OCI-M2 (cell line): ENCODE results near the gene TSPAN11.
"Not testable (repeated sequence)": the region's sequence is repeated elsewhere in the genome, so short reads cannot be mapped to it uniquely, and the experiment has no call there.

Source experiments
- DNase-seq: peaks from one replicate; lab custom pipeline; 2025; ENCODE audit not compliant: unreplicated experiment; lab: John Stamatoyannopoulos, UW

Gene TSPAN11

GRCh38 chr12:31017535-31017934 lies 91.0 kb downstream of the TSPAN11 start:
- no peak for DNase-seq

DNA sequence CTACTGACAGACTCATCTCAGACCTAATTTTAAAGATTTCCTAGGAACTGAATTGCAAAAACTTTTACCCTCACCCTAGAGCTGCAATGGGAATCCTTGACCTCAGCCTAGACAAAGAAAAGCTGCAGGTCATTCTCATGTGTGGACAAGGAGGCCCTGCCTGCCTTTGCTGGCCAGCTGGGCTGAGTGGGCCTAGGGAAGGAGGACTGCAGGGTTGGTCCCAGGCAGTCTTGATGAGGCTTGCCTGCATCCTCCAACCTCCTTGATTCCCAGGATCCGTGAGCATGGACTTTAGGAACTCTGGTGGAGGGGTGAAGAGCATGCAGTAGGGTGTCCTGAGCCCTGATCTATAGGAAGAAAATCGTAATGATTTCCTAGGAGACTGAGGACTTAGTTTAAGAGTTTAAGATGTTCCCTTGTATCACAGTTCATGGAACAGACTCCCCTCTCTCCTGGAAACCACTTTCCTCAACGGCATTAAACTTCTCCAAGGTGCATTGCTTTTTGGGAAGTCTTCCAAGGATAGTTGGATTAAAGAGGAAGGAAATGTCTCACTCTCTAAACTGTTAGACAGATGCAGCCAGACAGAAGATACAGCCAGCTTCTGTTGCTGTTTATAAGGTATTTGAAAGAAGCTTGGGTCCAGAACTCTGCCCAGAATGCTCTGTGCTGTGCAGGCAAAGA lies 91.7 kb downstream of the TSPAN11 start:
- no peak for DNase-seq

DNA sequence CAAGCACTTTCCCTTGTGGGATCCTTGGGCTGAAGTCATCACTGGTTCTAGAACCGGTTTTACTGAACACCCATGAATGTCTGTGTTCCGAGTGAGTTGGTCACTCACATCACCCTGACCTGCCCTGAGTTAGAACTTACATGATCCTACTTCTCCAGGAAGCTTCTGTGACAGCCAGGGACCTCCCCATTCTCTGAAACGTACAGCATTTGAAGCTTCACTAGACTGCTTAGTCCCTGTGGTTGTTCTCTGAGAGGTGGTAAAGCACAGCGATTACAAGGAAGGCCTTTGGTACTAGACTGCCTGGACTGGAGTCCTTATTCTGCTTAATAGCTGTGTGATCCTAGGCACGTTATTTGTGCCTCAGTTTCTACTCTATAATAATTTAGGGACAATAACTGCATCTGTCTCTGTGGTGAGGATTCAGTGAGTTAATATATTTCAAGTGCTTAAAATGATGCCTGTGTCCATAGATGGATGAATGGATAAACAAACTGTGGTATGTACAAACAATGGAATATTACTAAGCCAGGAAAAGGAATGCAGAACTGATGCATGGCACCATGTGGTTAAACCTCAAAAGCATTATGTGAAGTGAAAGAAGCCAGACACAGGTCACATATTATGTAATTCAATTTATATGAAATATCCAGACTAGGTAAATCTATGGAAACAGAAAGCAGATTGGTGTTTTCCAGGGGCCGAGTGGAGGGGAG lies 92.4 kb downstream of the TSPAN11 start:
- no peak for DNase-seq

- DNase-seq, result no peak
Observed at GRCh38 chr12:31019561-31019960, 93.0 kb downstream of the TSPAN11 start.

- DNase-seq, result no peak
Observed at GRCh38 chr12:31019976-31020375, 93.4 kb downstream of the TSPAN11 start.

DNA sequence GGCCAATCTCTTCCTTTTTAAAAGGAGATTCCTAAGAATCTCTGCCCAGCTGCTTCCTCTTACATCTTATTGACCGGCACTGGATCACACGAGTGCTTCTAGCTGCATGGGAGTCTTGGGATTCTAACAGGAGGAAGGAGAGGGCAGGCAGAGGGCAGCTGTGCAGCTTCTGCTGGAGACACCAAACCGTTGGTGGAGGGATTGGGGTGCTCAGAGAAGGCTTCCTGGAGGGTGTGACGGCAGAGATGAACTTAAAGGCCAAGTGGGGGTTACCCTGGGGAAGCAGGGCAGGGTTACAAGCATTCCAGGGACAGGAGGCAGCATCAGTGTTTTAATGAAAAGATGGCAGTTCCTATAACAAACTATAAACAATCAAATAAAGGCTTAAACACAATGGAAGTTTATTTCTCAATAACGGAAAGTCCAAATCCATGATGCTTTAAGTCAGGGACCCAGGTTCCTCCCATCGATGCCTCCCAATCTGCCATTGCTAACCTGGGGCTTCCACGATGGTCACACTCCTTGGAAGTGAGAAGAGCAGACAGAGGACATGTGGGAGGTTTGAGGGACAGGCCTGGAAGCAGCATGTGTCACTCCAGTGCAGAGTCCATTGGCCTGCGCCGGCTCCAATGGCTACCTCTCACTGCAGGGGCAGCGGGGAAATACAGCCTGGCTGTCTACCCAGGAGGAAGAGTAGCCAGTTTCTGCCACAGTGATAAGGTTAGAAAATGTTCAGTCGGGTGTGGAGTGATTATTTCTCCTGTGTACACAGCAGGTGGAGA lies 94.0 kb downstream of the TSPAN11 start:
- no peak for DNase-seq

DNA sequence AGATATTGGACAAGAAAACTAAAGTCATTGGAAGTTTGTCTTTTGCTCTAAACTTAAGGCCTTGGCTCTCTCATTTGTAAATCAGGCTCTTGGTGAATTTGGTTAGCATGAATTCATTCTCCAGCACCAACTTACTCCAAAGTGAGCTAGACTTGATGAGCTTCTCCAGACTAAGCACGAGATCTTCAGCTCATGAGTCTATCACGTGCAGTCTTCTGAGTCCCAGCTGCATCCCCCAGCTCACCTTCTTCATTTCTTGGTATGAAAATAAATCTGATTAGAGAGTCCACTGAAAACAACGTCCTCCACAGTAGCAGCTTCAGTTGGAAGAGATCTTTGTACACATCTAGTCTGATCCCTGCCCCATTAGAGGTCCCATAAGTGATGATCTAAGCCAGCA lies 94.6 kb downstream of the TSPAN11 start:
- DNase-seq, result no peak

GRCh38 chr12:31021809-31022494 lies 95.4 kb downstream of the TSPAN11 start:
- no peak for DNase-seq

- DNase-seq, result no peak
Observed at GRCh38 chr12:31023271-31023724, 96.8 kb downstream of the TSPAN11 start.

DNA sequence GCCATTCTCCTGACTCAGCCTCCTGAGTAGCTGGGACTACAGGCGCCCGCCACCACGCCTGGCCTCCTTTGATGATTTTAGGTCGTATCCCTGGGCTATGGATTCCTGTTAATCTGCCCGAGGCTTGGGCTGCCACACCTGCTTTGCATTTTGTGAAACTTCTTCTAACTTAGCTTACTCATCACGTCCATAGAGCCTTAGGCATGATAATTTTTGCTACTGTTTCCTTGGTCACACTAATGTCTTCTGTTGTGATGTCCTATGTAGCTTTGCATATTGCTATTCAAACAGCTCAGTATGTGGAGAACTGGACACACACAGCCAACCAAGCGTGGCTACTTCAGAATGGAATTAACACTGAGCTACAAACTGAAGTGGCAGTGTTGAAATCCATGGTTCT lies 99.7 kb downstream of the TSPAN11 start:
- no peak for DNase-seq

DNA sequence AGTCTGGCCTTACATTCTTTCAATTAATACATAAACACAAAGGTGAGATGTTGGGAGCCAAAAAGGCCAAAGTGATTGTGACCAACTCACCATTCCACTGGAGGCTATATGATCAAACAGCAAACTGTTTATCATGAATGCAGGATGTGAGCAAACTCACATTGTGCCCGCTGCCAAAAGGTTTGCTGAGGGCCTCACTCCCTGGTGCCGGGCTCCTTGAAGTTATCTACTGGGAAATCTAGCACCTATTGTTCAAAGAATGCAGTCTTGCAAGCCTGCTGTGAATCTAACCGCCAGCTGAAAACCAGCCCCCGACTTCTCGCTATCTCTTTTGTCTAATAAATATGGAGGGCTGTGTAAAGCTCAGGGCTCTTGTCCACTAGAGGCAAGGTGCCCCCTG lies 100.5 kb downstream of the TSPAN11 start:
- DNase-seq, result not testable (repeated sequence)

- no peak for DNase-seq
Observed at GRCh38 chr12:31029468-31029867, 102.9 kb downstream of the TSPAN11 start.

GRCh38 chr12:31029916-31030562 lies 103.5 kb downstream of the TSPAN11 start:
- DNase-seq, result no peak

DNA sequence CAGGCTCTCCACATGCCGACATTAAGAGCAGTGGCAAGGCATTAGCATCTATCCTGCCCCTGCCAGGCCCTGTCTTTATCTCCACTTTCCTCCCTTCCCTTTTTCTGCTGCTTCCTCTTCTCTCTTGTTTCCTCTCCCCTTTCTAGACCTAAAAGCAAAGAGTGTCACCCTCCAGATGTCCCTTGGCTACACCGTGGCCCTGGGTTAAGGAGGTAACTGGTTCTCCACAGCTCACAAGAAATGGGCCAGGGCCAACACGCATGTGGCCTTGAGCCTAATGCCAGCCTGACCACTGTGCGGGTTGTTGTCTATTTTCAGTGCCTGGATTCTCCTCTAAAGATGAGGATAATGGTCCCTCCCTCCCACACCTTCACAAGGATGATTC lies 105.4 kb downstream of the TSPAN11 start:
- DNase-seq, result no peak

DNA sequence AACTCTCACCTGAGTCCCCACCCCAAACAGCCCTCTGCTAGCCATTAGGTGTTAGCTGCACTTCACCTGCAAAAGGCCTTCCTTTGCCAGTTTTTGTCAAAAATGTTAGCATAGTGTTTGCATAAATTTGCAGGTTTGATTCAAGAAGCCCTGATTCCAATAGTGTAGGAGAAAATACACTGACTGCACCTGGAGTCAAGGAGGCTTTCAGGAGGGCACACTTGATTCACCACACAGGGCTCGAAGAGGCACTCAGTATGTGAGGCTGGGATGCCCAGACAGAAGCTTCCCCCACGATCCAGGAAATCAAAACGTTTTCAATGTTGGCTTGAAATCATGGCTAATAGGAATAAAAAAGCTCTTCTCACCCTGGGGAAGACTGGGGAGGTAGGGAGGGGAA lies 106.6 kb downstream of the TSPAN11 start:
- no peak for DNase-seq

DNA sequence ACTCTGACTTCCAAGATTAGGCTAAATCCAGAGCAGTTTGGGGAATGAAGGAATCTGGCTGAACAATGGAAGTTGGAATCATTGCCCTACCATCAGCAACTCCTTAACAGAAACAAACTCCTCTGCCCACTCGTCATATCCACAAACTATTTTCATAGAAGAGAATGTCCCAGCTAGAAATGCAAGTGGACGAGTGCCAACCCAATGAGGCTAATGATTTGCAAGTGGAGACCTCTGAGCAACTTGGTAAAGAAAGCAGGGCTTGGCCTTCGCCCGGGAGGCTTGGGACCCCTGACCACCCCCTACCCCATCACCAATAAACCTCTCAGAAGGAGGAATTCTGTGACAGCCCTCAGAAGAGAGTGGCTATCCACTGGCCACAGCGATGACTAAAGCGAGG lies 107.1 kb downstream of the TSPAN11 start:
- no peak for DNase-seq

DNA sequence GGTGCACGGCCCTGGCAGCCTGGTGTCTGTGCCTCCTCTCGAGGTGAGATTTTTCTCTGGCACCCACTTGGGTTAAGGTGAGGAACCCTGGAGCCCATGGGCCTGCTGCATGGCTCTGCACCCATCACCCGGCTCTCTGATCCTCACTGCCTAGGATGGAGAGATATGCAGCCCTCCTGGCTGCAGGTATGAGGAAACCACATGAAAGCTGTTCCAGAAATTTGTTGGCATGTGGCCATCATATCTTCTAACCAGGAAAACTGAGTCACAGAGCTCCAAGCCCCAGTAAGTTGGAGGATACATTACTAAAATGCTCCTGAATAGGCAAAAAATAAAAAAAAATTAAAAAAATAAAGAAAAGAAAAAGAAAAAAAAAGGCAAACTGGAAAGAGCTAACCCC lies 107.8 kb downstream of the TSPAN11 start:
- no peak for DNase-seq

DNA sequence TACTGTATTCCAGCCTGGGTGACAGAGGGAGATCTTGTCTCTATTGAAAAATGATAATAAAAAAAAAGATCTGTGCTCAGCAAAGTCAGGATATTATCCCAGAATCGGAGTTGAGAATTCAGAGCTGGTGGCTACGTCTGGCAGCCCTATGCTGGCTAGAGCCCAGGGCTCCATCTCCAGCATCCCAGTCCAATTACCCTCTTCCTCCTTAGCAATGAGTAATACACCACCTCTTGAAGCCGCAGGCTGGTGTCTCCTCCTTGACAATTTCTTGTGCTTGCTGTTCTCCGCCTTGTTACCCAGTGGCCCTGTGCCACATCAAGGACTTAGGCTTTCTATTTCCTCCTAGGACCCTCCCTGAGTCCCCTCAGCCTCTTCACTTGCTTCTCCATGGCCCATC lies 108.7 kb downstream of the TSPAN11 start:
- no peak for DNase-seq

GRCh38 chr12:31035967-31036665 lies 109.6 kb downstream of the TSPAN11 start:
- no peak for DNase-seq

- DNase-seq, result no peak
Observed at GRCh38 chr12:31037028-31037427, 110.5 kb downstream of the TSPAN11 start.
